Renal pelvis (tissue), 12 donors: ENCODE measurements around the gene CCDC112. TPM values are rescaled to one million over a fixed set of nuclear protein-coding genes. Genes with fewer than 3 reads are reported as not detected.
"Not testable (repeated sequence)": the region's sequence is repeated elsewhere in the genome, so short reads cannot be mapped to it uniquely, and the experiment has no call there.

ENCODE experiments used
- DNase-seq: peaks from one replicate; pipeline ENCODE4 v3.0.0-alpha.2; 2013
- long read RNA-seq, 16 experiments: transcript quantifications; one replicate each; lab custom pipeline, GENCODE V29; 2026
- polyA plus RNA-seq, 3 donors: library from polyadenylated mRNA; unstranded; fragments of 120-200 nt; gene quantifications; one replicate each; pipeline ENCODE4 v1.2.1, GENCODE V29; 2013; ENCODE audit not compliant: insufficient read length in 3 of 3

The CCDC112 gene
- 10 to 100 TPM; 15.3 to 19.8 (median 15.8) TPM for polyA plus RNA-seq
- long read RNA-seq, donor 1, partial matches to known transcripts: 0 of 2 reads
- long read RNA-seq, donor 1, other reads (novel, unspliced or antisense): 0 of 2 reads
- long read RNA-seq, donor 2, partial matches to known transcripts: 0 of 3 reads
- long read RNA-seq, donor 2, other reads (novel, unspliced or antisense): 0 of 3 reads
- long read RNA-seq, donor 3, partial matches to known transcripts: 0 of 1 reads
- long read RNA-seq, donor 3, other reads (novel, unspliced or antisense): 0 of 1 reads
- long read RNA-seq, donor 4, partial matches to known transcripts: 0 of 2 reads
- long read RNA-seq, donor 4, other reads (novel, unspliced or antisense): 0 of 2 reads
- long read RNA-seq, donor 5: 0 reads
- long read RNA-seq, donor 6, partial matches to known transcripts: 0 of 5 reads
- long read RNA-seq, donor 6, other reads (novel, unspliced or antisense): 0 of 5 reads
- long read RNA-seq, donor 7: 0 reads
- long read RNA-seq, donor 8: 0 reads
- long read RNA-seq, donor 9, partial matches to known transcripts: 0 of 3 reads
- long read RNA-seq, donor 9, other reads (novel, unspliced or antisense): 0 of 3 reads
- long read RNA-seq, donor 10, partial matches to known transcripts: 0 of 1 reads
- long read RNA-seq, donor 10, other reads (novel, unspliced or antisense): 0 of 1 reads
- long read RNA-seq, donor 11: 0 reads
- long read RNA-seq, donor 12, partial matches to known transcripts: 0 of 2 reads
- long read RNA-seq, donor 12, other reads (novel, unspliced or antisense): 0 of 2 reads
- long read RNA-seq, donor 13, partial matches to known transcripts: 0 of 4 reads
- long read RNA-seq, donor 13, other reads (novel, unspliced or antisense): 0 of 4 reads
- long read RNA-seq, donor 14: 0 reads
- long read RNA-seq, donor 15, partial matches to known transcripts: 0 of 2 reads
- long read RNA-seq, donor 15, other reads (novel, unspliced or antisense): 0 of 2 reads
- long read RNA-seq, donor 16, partial matches to known transcripts: 0 of 2 reads
- long read RNA-seq, donor 16, other reads (novel, unspliced or antisense): 0 of 2 reads

- DNase-seq: peak; percentile 60
These were observed at the start of gene CCDC112 for GRCh38 chr5:115296124-115297022. Gene CCDC112 (minus strand): TSS chr5:115296654. CDS start chr5:115296543, 111 bp downstream.

- no peak for DNase-seq
These were observed 48.9 kb upstream of the CCDC112 start for GRCh38 chr5:115345344-115345743.

- DNase-seq: no peak
These were observed 47.4 kb upstream of the CCDC112 start for GRCh38 chr5:115343855-115344254.

GRCh38 chr5:115342590-115343377 is 46.3 kb upstream of the CCDC112 start:
- no peak for DNase-seq

GRCh38 chr5:115341745-115342144 is 45.3 kb upstream of the CCDC112 start:
- DNase-seq: no peak

GRCh38 chr5:115338851-115339250 is 42.4 kb upstream of the CCDC112 start:
- DNase-seq: no peak

- DNase-seq: no peak
These were observed 41.4 kb upstream of the CCDC112 start for GRCh38 chr5:115337882-115338281.

GRCh38 chr5:115336964-115337363 is 40.5 kb upstream of the CCDC112 start:
- no peak for DNase-seq

- no peak for DNase-seq
These were observed 39.8 kb upstream of the CCDC112 start for GRCh38 chr5:115336201-115336720.

GRCh38 chr5:115335301-115335700 is 38.8 kb upstream of the CCDC112 start:
- no peak for DNase-seq

- no peak for DNase-seq
These were observed 36.7 kb upstream of the CCDC112 start for GRCh38 chr5:115333164-115333563.

GRCh38 chr5:115330830-115331229 is 34.4 kb upstream of the CCDC112 start:
- DNase-seq: no peak

- DNase-seq: no peak
These were observed 33.0 kb upstream of the CCDC112 start for GRCh38 chr5:115329475-115329874.

- DNase-seq: not testable (repeated sequence)
These were observed 32.3 kb upstream of the CCDC112 start for GRCh38 chr5:115328617-115329274.

GRCh38 chr5:115325296-115325959 is 29.0 kb upstream of the CCDC112 start:
- peak; percentile 73 for DNase-seq

GRCh38 chr5:115324021-115324420 is 27.6 kb upstream of the CCDC112 start:
- no peak for DNase-seq

- DNase-seq: no peak
These were observed 26.3 kb upstream of the CCDC112 start for GRCh38 chr5:115322729-115323128.

- DNase-seq: no peak
These were observed 24.9 kb upstream of the CCDC112 start for GRCh38 chr5:115321309-115321708.

- no peak for DNase-seq
These were observed 24.1 kb upstream of the CCDC112 start for GRCh38 chr5:115320515-115320914.
